ENCODE data around the gene TMEM176A. TPM values are rescaled to one million over a fixed set of nuclear protein-coding genes. Genes with fewer than 3 reads are reported as not detected.

The TMEM176A gene
- total RNA-seq, 1 donor from 2014 or later: 31.5 TPM

GRCh38 chr7:150845421-150845861, 44.9 kb downstream of the TMEM176A start:
- H3K27ac ChIP-seq: no peak overlapping the region
- no peaks in the 10 kb centered on the region for H3K36me3 ChIP-seq
- intact Hi-C loops (cut with DNase I): no loop called here
- DNase-seq (ENCODE audit: low spot score in 2 of 2): no peak
- H3K9me3 ChIP-seq: no peaks in the 10 kb centered on the region
- no peaks in the 10 kb centered on the region for H3K4me1 ChIP-seq
- H3K4me3 ChIP-seq: no peak overlapping the region
- TF ChIP-seq CTCF (IDR thresholded peaks at IDR 0.05): no peak
- H3K27me3 ChIP-seq: no peaks in the 10 kb centered on the region

DNA sequence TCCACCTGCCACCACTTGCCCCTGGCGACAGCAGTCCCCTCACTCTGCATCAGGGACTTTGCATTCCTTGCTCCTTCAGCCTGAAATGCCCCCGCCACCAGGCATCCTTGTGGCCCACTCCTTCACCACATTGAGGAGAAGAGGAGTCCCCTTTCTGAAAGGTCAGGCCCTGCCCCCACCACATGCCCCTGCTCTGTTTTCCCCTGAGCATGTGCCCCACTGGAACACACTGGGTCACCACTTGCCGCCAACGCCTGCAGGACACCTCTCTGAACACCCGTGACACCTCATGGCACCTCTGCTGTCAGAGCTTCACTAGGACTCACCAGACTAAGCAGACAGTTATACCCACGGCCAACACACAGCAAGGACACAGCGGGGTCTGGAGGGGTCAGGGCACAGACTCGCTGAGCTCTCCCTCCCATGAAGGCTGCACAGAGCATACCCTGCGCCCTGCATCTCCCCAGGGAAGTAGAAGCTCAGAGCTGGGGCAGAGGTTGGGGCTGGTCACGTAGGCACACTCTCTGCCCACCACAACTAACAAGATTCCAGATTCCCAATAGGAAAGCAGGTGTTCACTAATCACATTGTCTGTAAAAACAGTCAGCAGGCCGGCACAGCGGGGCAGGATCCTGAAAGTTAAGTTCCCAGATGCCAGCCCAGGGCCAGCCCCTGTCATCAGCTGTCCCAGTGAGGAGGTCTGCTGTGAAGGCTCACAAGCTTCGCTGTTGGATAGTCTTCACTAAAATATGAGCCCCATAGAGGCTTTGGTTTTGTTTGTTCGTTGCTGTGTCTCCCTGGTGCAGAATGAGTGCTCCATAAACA, 45.9 kb downstream of the TMEM176A start:
- no peak for DNase-seq (ENCODE audit: low spot score in 2 of 2)
- no peak for TF ChIP-seq CTCF (IDR thresholded peaks at IDR 0.05)
- no peak overlapping the region for H3K27ac ChIP-seq
- H3K4me1 ChIP-seq: no peaks in the 10 kb centered on the region
- H3K4me3 ChIP-seq: no peak overlapping the region
- H3K36me3 ChIP-seq: no peaks in the 10 kb centered on the region
- H3K9me3 ChIP-seq: no peaks in the 10 kb centered on the region
- H3K27me3 ChIP-seq: no peaks in the 10 kb centered on the region
- intact Hi-C loops (cut with DNase I): no loop called here

GRCh38 chr7:150847536-150847935, 47.0 kb downstream of the TMEM176A start:
- Histone ChIP-seq H3K27me3 (no peaks in the 10 kb centered on the region), H3K27ac (no peak overlapping the region), H3K36me3 (no peaks in the 10 kb centered on the region), H3K9me3 (no peaks in the 10 kb centered on the region), H3K4me3 (no peak overlapping the region), H3K4me1 (no peaks in the 10 kb centered on the region)
- intact Hi-C loops (cut with DNase I): no loop called here
- no peak for TF ChIP-seq CTCF (IDR thresholded peaks at IDR 0.05)
- DNase-seq (ENCODE audit: low spot score in 2 of 2): no peak

GRCh38 chr7:150848111-150848510, 47.5 kb downstream of the TMEM176A start:
- Histone ChIP-seq H3K27ac (no peak overlapping the region), H3K27me3 (no peaks in the 10 kb centered on the region), H3K4me3 (no peak overlapping the region), H3K9me3 (no peaks in the 10 kb centered on the region), H3K36me3 (no peaks in the 10 kb centered on the region), H3K4me1 (no peaks in the 10 kb centered on the region)
- intact Hi-C loops (cut with DNase I): no loop called here
- TF ChIP-seq CTCF (IDR thresholded peaks at IDR 0.05): no peak
- no peak for DNase-seq (ENCODE audit: low spot score in 2 of 2)

DNA sequence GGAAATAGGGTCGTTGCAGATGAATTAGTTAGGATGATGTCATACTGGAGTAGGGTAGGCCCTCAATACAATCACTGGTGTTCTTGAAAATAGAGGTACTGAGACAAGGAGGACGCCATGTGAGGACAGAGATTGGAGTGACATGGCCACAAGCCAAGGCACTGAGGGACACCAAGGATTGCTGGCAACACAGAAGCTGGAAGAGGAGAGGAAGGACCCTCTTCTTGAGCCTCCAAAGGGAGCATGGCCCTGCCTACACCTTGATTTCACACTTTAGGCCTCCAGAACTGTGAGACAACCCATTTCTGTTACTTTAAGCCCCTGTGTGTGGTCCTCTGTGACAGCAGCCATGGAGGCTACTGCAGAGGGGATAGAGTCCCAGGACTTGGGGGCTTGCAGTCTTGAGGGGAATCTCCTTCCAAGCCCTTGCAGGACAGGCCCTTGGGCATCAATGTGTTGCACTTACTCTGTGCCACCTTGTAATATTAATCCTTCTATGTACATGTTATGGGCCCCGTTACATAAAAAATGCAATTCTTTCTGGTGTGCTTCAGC, 48.1 kb downstream of the TMEM176A start:
- Histone ChIP-seq H3K36me3 (no peaks in the 10 kb centered on the region), H3K4me1 (no peaks in the 10 kb centered on the region), H3K27me3 (no peaks in the 10 kb centered on the region), H3K4me3 (no peak overlapping the region), H3K9me3 (no peaks in the 10 kb centered on the region), H3K27ac (no peak overlapping the region)
- intact Hi-C loops (cut with DNase I): no loop called here
- TF ChIP-seq CTCF (IDR thresholded peaks at IDR 0.05): no peak
- DNase-seq (ENCODE audit: low spot score in 2 of 2): no peak

All from ascending aorta (tissue), 2 donors.